Measurements from ENCODE around the gene PCSK7.
"Not testable (repeated sequence)": the region's sequence is repeated elsewhere in the genome, so short reads cannot be mapped to it uniquely, and the experiment has no call there.

The PCSK7 gene

GRCh38 chr11:117217141-117218084 lies 14.5 kb downstream of the PCSK7 start:
- H3K27me3 ChIP-seq (ENCODE audit: control insufficient read depth, insufficient read depth, low read length, poor library complexity, severe bottlenecking) = no peaks in the 10 kb centered on the region
- WGBS, 2 experiments = 90 to 92% methylated on average over 11 of the region's 11 CpGs
- no peak overlapping the region for H3K4me3 ChIP-seq (ENCODE audit: insufficient read depth, low read depth, low read length)
- H3K4me1 ChIP-seq (ENCODE audit: control insufficient read depth, insufficient read depth, low read length) = peaks cover 9% of the 10 kb centered on the region
- no peak overlapping the region for H3K27ac ChIP-seq (ENCODE audit: insufficient read depth, low read depth, low read length, poor library complexity, severe bottlenecking)
- H3K9me3 ChIP-seq (ENCODE audit: control insufficient read depth, low read length) = no peaks in the 10 kb centered on the region
- H3K36me3 ChIP-seq (ENCODE audit: control insufficient read depth, insufficient read depth, low read length) = peaks cover 12% of the 10 kb centered on the region

GRCh38 chr11:117214404-117215110 lies 17.3 kb downstream of the PCSK7 start:
- H3K27ac ChIP-seq (ENCODE audit: insufficient read depth, low read depth, low read length, poor library complexity, severe bottlenecking) = no peak overlapping the region
- 82 to 83% methylated on average over 7 of the region's 7 CpGs for WGBS, 2 experiments
- no peaks in the 10 kb centered on the region for H3K27me3 ChIP-seq (ENCODE audit: control insufficient read depth, insufficient read depth, low read length, poor library complexity, severe bottlenecking)
- no peaks in the 10 kb centered on the region for H3K4me1 ChIP-seq (ENCODE audit: control insufficient read depth, insufficient read depth, low read length)
- H3K36me3 ChIP-seq (ENCODE audit: control insufficient read depth, insufficient read depth, low read length) = peaks cover 12% of the 10 kb centered on the region
- H3K9me3 ChIP-seq (ENCODE audit: control insufficient read depth, low read length) = no peaks in the 10 kb centered on the region
- no peak overlapping the region for H3K4me3 ChIP-seq (ENCODE audit: insufficient read depth, low read depth, low read length)

- Histone ChIP-seq H3K4me3 (ENCODE audit: insufficient read depth, low read depth, low read length) (no peak overlapping the region), H3K4me1 (ENCODE audit: control insufficient read depth, insufficient read depth, low read length) (no peaks in the 10 kb centered on the region), H3K9me3 (ENCODE audit: control insufficient read depth, low read length) (no peaks in the 10 kb centered on the region), H3K27me3 (ENCODE audit: control insufficient read depth, insufficient read depth, low read length, poor library complexity, severe bottlenecking) (no peaks in the 10 kb centered on the region), H3K36me3 (ENCODE audit: control insufficient read depth, insufficient read depth, low read length) (no peaks in the 10 kb centered on the region), H3K27ac (ENCODE audit: insufficient read depth, low read depth, low read length, poor library complexity, severe bottlenecking) (no peak overlapping the region)
- 91 to 95% methylated on average over 11 of the region's 11 CpGs for WGBS, 2 experiments
Measured at GRCh38 chr11:117212697-117213355, 19.0 kb downstream of the PCSK7 start.

GRCh38 chr11:117210620-117211019 lies 21.3 kb downstream of the PCSK7 start:
- H3K9me3 ChIP-seq (ENCODE audit: control insufficient read depth, low read length) = no peaks in the 10 kb centered on the region
- H3K27me3 ChIP-seq (ENCODE audit: control insufficient read depth, insufficient read depth, low read length, poor library complexity, severe bottlenecking) = no peaks in the 10 kb centered on the region
- H3K36me3 ChIP-seq (ENCODE audit: control insufficient read depth, insufficient read depth, low read length) = no peaks in the 10 kb centered on the region
- H3K4me1 ChIP-seq (ENCODE audit: control insufficient read depth, insufficient read depth, low read length) = no peaks in the 10 kb centered on the region
- no peak overlapping the region for H3K27ac ChIP-seq (ENCODE audit: insufficient read depth, low read depth, low read length, poor library complexity, severe bottlenecking)
- H3K4me3 ChIP-seq (ENCODE audit: insufficient read depth, low read depth, low read length) = no peak overlapping the region
- 91 to 92% methylated on average over 3 of the region's 3 CpGs for WGBS, 2 experiments

GRCh38 chr11:117209351-117210125 lies 22.3 kb downstream of the PCSK7 start:
- H3K9me3 ChIP-seq (ENCODE audit: control insufficient read depth, low read length); H3K4me3 ChIP-seq (ENCODE audit: insufficient read depth, low read depth, low read length); H3K36me3 ChIP-seq (ENCODE audit: control insufficient read depth, insufficient read depth, low read length); H3K27me3 ChIP-seq (ENCODE audit: control insufficient read depth, insufficient read depth, low read length, poor library complexity, severe bottlenecking); H3K27ac ChIP-seq (ENCODE audit: insufficient read depth, low read depth, low read length, poor library complexity, severe bottlenecking); H3K4me1 ChIP-seq (ENCODE audit: control insufficient read depth, insufficient read depth, low read length): not testable (repeated sequence)
- WGBS, 2 experiments = 94% methylated on average over 7 of the region's 8 CpGs

GRCh38 chr11:117208710-117209109 lies 23.2 kb downstream of the PCSK7 start:
- not testable (repeated sequence) for H3K4me3 ChIP-seq (ENCODE audit: insufficient read depth, low read depth, low read length); H3K4me1 ChIP-seq (ENCODE audit: control insufficient read depth, insufficient read depth, low read length); H3K36me3 ChIP-seq (ENCODE audit: control insufficient read depth, insufficient read depth, low read length); H3K27ac ChIP-seq (ENCODE audit: insufficient read depth, low read depth, low read length, poor library complexity, severe bottlenecking); H3K9me3 ChIP-seq (ENCODE audit: control insufficient read depth, low read length); H3K27me3 ChIP-seq (ENCODE audit: control insufficient read depth, insufficient read depth, low read length, poor library complexity, severe bottlenecking)
- WGBS, 2 experiments = 94 to 95% methylated on average over 9 of the region's 13 CpGs

GRCh38 chr11:117207481-117207880 lies 24.4 kb downstream of the PCSK7 start:
- WGBS, 2 experiments = 90 to 93% methylated on average over 5 of the region's 5 CpGs
- H3K36me3 ChIP-seq (ENCODE audit: control insufficient read depth, insufficient read depth, low read length); H3K27me3 ChIP-seq (ENCODE audit: control insufficient read depth, insufficient read depth, low read length, poor library complexity, severe bottlenecking); H3K27ac ChIP-seq (ENCODE audit: insufficient read depth, low read depth, low read length, poor library complexity, severe bottlenecking); H3K4me3 ChIP-seq (ENCODE audit: insufficient read depth, low read depth, low read length); H3K9me3 ChIP-seq (ENCODE audit: control insufficient read depth, low read length); H3K4me1 ChIP-seq (ENCODE audit: control insufficient read depth, insufficient read depth, low read length): not testable (repeated sequence)

GRCh38 chr11:117206859-117207258 lies 25.0 kb downstream of the PCSK7 start:
- not testable (repeated sequence) for H3K4me3 ChIP-seq (ENCODE audit: insufficient read depth, low read depth, low read length); H3K27me3 ChIP-seq (ENCODE audit: control insufficient read depth, insufficient read depth, low read length, poor library complexity, severe bottlenecking)
- 79 to 83% methylated on average over 5 of the region's 11 CpGs for WGBS, 2 experiments

GRCh38 chr11:117206111-117206510 lies 25.8 kb downstream of the PCSK7 start:
- not testable (repeated sequence) for H3K36me3 ChIP-seq (ENCODE audit: control insufficient read depth, insufficient read depth, low read length); H3K4me3 ChIP-seq (ENCODE audit: insufficient read depth, low read depth, low read length); H3K4me1 ChIP-seq (ENCODE audit: control insufficient read depth, insufficient read depth, low read length); H3K27me3 ChIP-seq (ENCODE audit: control insufficient read depth, insufficient read depth, low read length, poor library complexity, severe bottlenecking); H3K9me3 ChIP-seq (ENCODE audit: control insufficient read depth, low read length); H3K27ac ChIP-seq (ENCODE audit: insufficient read depth, low read depth, low read length, poor library complexity, severe bottlenecking)
- 92 to 93% methylated on average over 7 of the region's 8 CpGs for WGBS, 2 experiments

More at GRCh38 chr11:117206859-117207258, 25.0 kb downstream of the PCSK7 start:
- not testable (repeated sequence) for H3K36me3 ChIP-seq (ENCODE audit: control insufficient read depth, insufficient read depth, low read length); H3K27ac ChIP-seq (ENCODE audit: insufficient read depth, low read depth, low read length, poor library complexity, severe bottlenecking); H3K4me1 ChIP-seq (ENCODE audit: control insufficient read depth, insufficient read depth, low read length); H3K9me3 ChIP-seq (ENCODE audit: control insufficient read depth, low read length)

All from ectodermal cell (in vitro differentiated cells).